ENCODE data around the gene PWP1. TPM values are rescaled to one million over a fixed set of nuclear protein-coding genes. Genes with fewer than 3 reads are reported as not detected.

The PWP1 gene
- polyA plus RNA-seq, 1 donor (not counting 4 experiments of a cell fraction or from before 2014, with no cell fraction given) = 137 TPM

GRCh38 chr12:107667464-107667863 is 18.1 kb upstream of the PWP1 start:
- TF ChIP-seq CTCF (optimal IDR thresholded peaks at IDR 0.05 in 1 of 3, IDR thresholded peaks at IDR 0.05 in 1 of 3, conservative IDR thresholded peaks at IDR 0.05 in 1 of 3; ENCODE audit: extremely low read depth in 1 of 3, insufficient read depth in 2 of 3, low read length in 3 of 3) (no peak), EZH2 (IDR thresholded peaks at IDR 0.05; ENCODE audit: low read length) (no peak)
- FAIRE-seq (no peak), DNase-seq (ENCODE audit: low read depth, low spot score) (no peak)
- dilution Hi-C loops (cut with MboI; ENCODE audit: extremely low pct_ligation_motif_present, low sequenced_read_pairs) = no loop called here
- H3K27me3 ChIP-seq (ENCODE audit: control insufficient read depth, extremely low read depth, insufficient read depth, low read length) = peaks cover 7% of the 10 kb centered on the region
- H3K9me1 ChIP-seq (ENCODE audit: control insufficient read depth, extremely low read depth, insufficient read depth, low read length) = no peaks in the 10 kb centered on the region
- no peaks in the 10 kb centered on the region for H3K4me1 ChIP-seq (ENCODE audit: control insufficient read depth, extremely low read depth, insufficient read depth, low read length)
- H3K79me2 ChIP-seq (ENCODE audit: control insufficient read depth, insufficient read depth, low read length) = no peaks in the 10 kb centered on the region
- no peak overlapping the region for H3K9ac ChIP-seq (ENCODE audit: control insufficient read depth, extremely low read depth, insufficient read depth, low read length)
- no peaks in the 10 kb centered on the region for H3K36me3 ChIP-seq (ENCODE audit: control insufficient read depth in 2 of 2, extremely low read depth in 1 of 2, insufficient read depth in 2 of 2, low read length in 2 of 2)
- H3K9me3 ChIP-seq (ENCODE audit: control insufficient read depth, low read depth, low read length) = no peaks in the 10 kb centered on the region
- no peak overlapping the region for H3K4me2 ChIP-seq (ENCODE audit: control insufficient read depth, extremely low read depth, insufficient read depth, low read depth, low read length)
- H2AFZ ChIP-seq (ENCODE audit: control insufficient read depth, low read length) = no peak overlapping the region
- H3K27ac ChIP-seq (ENCODE audit: control insufficient read depth, insufficient read depth, low read length) = no peak overlapping the region
- no peak overlapping the region for H3K4me3 ChIP-seq (ENCODE audit: control insufficient read depth in 2 of 3, extremely low read depth in 1 of 3, insufficient read depth in 2 of 3, low read depth in 1 of 3, low read length in 3 of 3)
- H4K20me1 ChIP-seq (ENCODE audit: control insufficient read depth, extremely low read depth, insufficient read depth, low read length) = no peaks in the 10 kb centered on the region

- no peak for FAIRE-seq
- H4K20me1 ChIP-seq (ENCODE audit: control insufficient read depth, extremely low read depth, insufficient read depth, low read length) = no peaks in the 10 kb centered on the region
Observed at GRCh38 chr12:107668320-107669098, 17.1 kb upstream of the PWP1 start.

More at GRCh38 chr12:107668320-107669098, 17.1 kb upstream of the PWP1 start:
- dilution Hi-C loops (cut with MboI; ENCODE audit: extremely low pct_ligation_motif_present, low sequenced_read_pairs) = no loop called here
- Histone ChIP-seq H3K4me1 (ENCODE audit: control insufficient read depth, extremely low read depth, insufficient read depth, low read length) (no peaks in the 10 kb centered on the region), H3K9ac (ENCODE audit: control insufficient read depth, extremely low read depth, insufficient read depth, low read length) (no peak overlapping the region), H2AFZ (ENCODE audit: control insufficient read depth, low read length) (no peak overlapping the region), H3K36me3 (ENCODE audit: control insufficient read depth in 2 of 2, extremely low read depth in 1 of 2, insufficient read depth in 2 of 2, low read length in 2 of 2) (no peaks in the 10 kb centered on the region), H3K9me1 (ENCODE audit: control insufficient read depth, extremely low read depth, insufficient read depth, low read length) (no peaks in the 10 kb centered on the region), H3K27ac (ENCODE audit: control insufficient read depth, insufficient read depth, low read length) (no peak overlapping the region), H3K9me3 (ENCODE audit: control insufficient read depth, low read depth, low read length) (no peaks in the 10 kb centered on the region), H3K4me2 (ENCODE audit: control insufficient read depth, extremely low read depth, insufficient read depth, low read depth, low read length) (no peak overlapping the region), H3K27me3 (ENCODE audit: control insufficient read depth, extremely low read depth, insufficient read depth, low read length) (peaks cover 7% of the 10 kb centered on the region), H3K79me2 (ENCODE audit: control insufficient read depth, insufficient read depth, low read length) (no peaks in the 10 kb centered on the region), H3K4me3 (ENCODE audit: control insufficient read depth in 2 of 3, extremely low read depth in 1 of 3, insufficient read depth in 2 of 3, low read depth in 1 of 3, low read length in 3 of 3) (no peak overlapping the region)
- DNase-seq (ENCODE audit: low read depth, low spot score) = no peak
- no peak for TF ChIP-seq EZH2 (IDR thresholded peaks at IDR 0.05; ENCODE audit: low read length)
- TF ChIP-seq CTCF (optimal IDR thresholded peaks at IDR 0.05 in 1 of 3, IDR thresholded peaks at IDR 0.05 in 1 of 3, conservative IDR thresholded peaks at IDR 0.05 in 1 of 3; ENCODE audit: extremely low read depth in 1 of 3, insufficient read depth in 2 of 3, low read length in 3 of 3) = no peak

All from keratinocyte (primary cell).